Cardiac fibroblast (primary cell): ENCODE results near the gene MAP2K4.

Experiments used
- DNase-seq, 2 donors: peaks; one replicate each; pipeline versions ENCODE4 v3.0.0 to v3.0.0-alpha.2; 2010; ENCODE audit warnings: low read depth in 2 of 2
- H3K4me3 ChIP-seq, 2 donors: replicated peaks in 1 of 2; 1 replicate in 1 of 2; 2 replicates in 1 of 2; pipeline ENCODE4 v1.5.1; 2011; ENCODE audit warnings: low read depth in 2 of 2, low read length in 2 of 2, mild to moderate bottlenecking in 2 of 2, moderate library complexity in 1 of 2
- TF ChIP-seq, protein P1 (sequence below): IDR thresholded peaks from one replicate; pipeline ENCODE4 v1.5.1; 2011; ENCODE audit warnings: low read depth, mild to moderate bottlenecking, low read length, inconsistent platforms

MAP2K4 gene

GRCh38 chr17:12035673-12036072 lies 15.0 kb downstream of the MAP2K4 start:
- TF ChIP-seq, protein P1, sequence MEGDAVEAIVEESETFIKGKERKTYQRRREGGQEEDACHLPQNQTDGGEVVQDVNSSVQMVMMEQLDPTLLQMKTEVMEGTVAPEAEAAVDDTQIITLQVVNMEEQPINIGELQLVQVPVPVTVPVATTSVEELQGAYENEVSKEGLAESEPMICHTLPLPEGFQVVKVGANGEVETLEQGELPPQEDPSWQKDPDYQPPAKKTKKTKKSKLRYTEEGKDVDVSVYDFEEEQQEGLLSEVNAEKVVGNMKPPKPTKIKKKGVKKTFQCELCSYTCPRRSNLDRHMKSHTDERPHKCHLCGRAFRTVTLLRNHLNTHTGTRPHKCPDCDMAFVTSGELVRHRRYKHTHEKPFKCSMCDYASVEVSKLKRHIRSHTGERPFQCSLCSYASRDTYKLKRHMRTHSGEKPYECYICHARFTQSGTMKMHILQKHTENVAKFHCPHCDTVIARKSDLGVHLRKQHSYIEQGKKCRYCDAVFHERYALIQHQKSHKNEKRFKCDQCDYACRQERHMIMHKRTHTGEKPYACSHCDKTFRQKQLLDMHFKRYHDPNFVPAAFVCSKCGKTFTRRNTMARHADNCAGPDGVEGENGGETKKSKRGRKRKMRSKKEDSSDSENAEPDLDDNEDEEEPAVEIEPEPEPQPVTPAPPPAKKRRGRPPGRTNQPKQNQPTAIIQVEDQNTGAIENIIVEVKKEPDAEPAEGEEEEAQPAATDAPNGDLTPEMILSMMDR: no peak
- DNase-seq: no peak
- no peak overlapping the region for H3K4me3 ChIP-seq

DNA sequence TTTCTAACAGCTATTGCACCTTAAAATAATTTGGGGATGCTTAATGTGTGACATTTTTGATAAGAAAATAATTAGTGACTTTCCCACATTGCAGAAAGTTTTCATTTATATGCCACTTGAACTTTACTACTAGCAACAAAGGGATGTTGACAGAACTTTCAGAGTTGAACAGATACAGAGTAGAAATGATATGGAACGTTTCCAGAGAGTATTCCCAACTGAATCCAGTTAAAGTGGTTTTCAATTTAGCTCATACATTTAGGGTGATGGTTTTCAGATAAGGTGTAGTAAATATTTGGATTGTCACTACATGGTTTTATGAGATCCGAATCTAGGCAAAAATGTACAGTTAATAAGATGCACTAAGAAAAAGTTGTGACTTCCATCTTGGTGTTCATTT lies 17.3 kb downstream of the MAP2K4 start:
- no peak overlapping the region for H3K4me3 ChIP-seq
- TF ChIP-seq, protein P1: no peak
- no peak for DNase-seq

GRCh38 chr17:12040478-12040877 lies 19.8 kb downstream of the MAP2K4 start:
- DNase-seq: no peak
- no peak overlapping the region for H3K4me3 ChIP-seq
- TF ChIP-seq, protein P1: no peak

- DNase-seq: peak; percentile 62 to 86
- H3K4me3 ChIP-seq: no peak overlapping the region
- TF ChIP-seq, protein P1: no peak
Measured at GRCh38 chr17:12041312-12041711, 20.6 kb downstream of the MAP2K4 start.

GRCh38 chr17:12043702-12044101 lies 23.0 kb downstream of the MAP2K4 start:
- no peak for DNase-seq
- H3K4me3 ChIP-seq: no peak overlapping the region
- TF ChIP-seq, protein P1: no peak

DNA sequence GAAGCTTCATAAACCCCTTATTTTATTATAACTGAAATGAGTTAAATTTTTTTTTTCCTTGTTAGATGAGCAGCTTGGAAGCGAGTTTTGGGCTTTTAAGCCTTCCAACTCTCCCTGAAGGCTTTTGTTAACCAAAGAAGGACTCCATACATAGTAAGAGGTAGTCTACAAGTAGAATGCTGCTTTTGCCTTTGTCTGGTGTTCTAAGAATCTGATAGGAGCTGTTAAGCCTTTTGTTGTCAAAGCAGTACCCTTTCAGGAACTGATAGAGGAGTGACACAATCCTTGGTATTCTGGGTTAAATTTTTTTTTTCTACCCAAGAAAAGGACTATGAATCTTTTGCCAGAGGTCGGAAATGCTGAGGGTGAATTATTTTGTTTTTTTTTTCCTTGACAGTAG lies 26.1 kb downstream of the MAP2K4 start:
- TF ChIP-seq, protein P1: no peak
- DNase-seq: no peak
- no peak overlapping the region for H3K4me3 ChIP-seq

GRCh38 chr17:12047681-12048376 lies 27.2 kb downstream of the MAP2K4 start:
- TF ChIP-seq, protein P1: no peak
- H3K4me3 ChIP-seq: no peak overlapping the region
- DNase-seq: peak; percentile 10 to 37
